Measurements from ENCODE around the gene TM4SF5.

Gene TM4SF5

DNA sequence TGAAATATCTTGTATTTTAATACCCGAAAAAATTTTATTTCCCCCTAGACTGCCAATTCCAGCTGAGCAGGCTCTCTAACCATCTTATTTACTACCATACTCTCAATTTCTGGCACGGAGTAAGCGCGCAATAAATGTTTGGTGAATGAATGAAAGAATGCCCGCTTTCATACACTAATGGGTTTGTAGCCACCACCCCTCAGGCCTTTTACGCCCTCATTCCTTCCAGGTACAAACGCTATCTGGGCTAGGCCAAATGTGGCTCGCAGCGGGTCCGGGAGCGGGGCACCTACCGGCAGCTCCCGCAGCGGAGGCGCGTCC is 34.7 kb downstream of the TM4SF5 start:
- DNase-seq (ENCODE audit: low read depth) = no peak
- TF ChIP-seq, protein P1, sequence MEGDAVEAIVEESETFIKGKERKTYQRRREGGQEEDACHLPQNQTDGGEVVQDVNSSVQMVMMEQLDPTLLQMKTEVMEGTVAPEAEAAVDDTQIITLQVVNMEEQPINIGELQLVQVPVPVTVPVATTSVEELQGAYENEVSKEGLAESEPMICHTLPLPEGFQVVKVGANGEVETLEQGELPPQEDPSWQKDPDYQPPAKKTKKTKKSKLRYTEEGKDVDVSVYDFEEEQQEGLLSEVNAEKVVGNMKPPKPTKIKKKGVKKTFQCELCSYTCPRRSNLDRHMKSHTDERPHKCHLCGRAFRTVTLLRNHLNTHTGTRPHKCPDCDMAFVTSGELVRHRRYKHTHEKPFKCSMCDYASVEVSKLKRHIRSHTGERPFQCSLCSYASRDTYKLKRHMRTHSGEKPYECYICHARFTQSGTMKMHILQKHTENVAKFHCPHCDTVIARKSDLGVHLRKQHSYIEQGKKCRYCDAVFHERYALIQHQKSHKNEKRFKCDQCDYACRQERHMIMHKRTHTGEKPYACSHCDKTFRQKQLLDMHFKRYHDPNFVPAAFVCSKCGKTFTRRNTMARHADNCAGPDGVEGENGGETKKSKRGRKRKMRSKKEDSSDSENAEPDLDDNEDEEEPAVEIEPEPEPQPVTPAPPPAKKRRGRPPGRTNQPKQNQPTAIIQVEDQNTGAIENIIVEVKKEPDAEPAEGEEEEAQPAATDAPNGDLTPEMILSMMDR (IDR thresholded peaks at IDR 0.05; ENCODE audit: low read depth, low read length, missing control alignments) = no peak
- peak overlapping the region; percentile 67 for H3K4me3 ChIP-seq (ENCODE audit: low read depth, low read length)

DNA sequence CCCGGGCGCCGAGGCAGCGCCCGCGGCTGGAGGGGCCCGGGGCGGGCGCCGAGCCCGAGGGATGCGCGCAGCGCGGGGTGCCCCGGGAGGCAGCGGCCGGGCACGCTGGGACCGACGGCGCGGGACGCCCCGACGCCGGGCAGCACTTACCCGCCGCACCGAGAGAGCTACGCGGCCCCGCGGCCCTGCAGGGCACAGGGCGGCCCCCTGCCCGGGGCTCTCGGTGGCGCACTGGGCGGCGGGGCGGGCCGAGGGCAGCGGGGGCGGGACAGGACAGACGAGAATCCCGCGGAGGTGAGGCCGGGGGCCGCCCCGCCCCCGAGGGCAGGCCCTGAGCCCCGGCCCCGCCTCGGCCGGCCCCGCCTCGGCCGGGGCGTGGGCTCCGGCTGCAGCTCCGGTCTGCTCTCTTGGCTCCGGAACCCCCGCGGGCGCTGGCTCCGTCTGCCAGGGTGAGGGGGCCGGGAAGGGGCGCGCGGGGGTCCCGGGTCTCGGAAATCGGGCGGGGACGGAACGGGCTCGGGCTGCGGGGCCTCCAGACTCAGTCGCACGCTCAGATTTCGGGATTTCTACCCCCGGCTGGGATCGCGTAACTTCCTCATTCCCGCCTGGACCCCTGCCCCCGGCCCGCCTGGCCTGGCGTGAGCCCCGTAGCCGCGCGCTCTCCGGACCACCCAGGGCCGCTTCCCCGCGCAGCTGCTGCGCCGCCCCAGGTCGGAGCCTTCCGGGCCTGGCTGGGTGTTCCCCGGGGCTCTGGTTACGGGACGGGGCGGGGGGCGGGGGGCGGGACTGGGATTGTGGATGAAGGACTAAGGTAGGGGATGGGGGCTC is 35.3 kb downstream of the TM4SF5 start, which contains the start of gene PLD2:
Gene PLD2, plus strand, starts transcription at position 376 of the 828 bp plus-strand sequence. CDS start 621 bp downstream, outside the sequence.
- peak; percentile 16 for DNase-seq (ENCODE audit: low read depth)
- H3K4me3 ChIP-seq (ENCODE audit: low read depth, low read length) = peak within 1 kb of the TSS; percentile 87
- TF ChIP-seq, protein P1 (IDR thresholded peaks at IDR 0.05; ENCODE audit: low read depth, low read length, missing control alignments) = no peak

DNA sequence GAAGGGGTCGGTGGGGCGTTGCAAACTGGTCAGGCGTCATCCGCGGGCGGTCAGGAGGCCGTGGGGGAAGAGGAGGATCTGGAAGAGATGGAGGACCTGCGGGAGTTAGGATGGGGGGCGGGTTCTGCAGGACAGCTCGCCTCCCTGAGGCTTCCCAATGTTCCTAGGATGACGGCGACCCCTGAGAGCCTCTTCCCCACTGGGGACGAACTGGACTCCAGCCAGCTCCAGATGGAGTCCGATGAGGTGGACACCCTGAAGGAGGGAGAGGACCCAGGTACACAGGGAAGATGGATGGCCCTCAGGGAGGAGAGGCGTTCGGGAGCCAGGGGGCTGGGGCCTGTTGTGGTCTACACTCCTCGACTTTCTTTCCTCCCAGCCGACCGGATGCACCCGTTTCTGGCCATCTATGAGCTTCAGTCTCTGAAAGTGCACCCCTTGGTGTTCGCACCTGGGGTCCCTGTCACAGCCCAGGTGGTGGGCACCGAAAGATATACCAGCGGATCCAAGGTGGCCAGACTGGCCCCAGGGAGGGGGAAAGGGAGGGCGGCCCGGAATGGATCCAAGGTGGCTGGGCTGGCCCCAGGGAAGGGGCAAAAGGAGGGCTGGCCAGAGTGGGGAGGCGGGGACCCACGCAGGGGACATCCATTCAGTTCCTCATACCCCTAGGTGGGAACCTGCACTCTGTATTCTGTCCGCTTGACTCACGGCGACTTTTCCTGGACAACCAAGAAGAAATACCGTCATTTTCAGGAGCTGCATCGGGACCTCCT is 36.1 kb downstream of the TM4SF5 start:
- H3K4me3 ChIP-seq (ENCODE audit: low read depth, low read length) = peak overlapping the region; percentile 87
- DNase-seq (ENCODE audit: low read depth) = no peak
- TF ChIP-seq, protein P1 (IDR thresholded peaks at IDR 0.05; ENCODE audit: low read depth, low read length, missing control alignments) = no peak

GRCh38 chr17:4808378-4808767 is 36.7 kb downstream of the TM4SF5 start:
- DNase-seq (ENCODE audit: low read depth) = no peak
- TF ChIP-seq, protein P1 (IDR thresholded peaks at IDR 0.05; ENCODE audit: low read depth, low read length, missing control alignments) = no peak

DNA sequence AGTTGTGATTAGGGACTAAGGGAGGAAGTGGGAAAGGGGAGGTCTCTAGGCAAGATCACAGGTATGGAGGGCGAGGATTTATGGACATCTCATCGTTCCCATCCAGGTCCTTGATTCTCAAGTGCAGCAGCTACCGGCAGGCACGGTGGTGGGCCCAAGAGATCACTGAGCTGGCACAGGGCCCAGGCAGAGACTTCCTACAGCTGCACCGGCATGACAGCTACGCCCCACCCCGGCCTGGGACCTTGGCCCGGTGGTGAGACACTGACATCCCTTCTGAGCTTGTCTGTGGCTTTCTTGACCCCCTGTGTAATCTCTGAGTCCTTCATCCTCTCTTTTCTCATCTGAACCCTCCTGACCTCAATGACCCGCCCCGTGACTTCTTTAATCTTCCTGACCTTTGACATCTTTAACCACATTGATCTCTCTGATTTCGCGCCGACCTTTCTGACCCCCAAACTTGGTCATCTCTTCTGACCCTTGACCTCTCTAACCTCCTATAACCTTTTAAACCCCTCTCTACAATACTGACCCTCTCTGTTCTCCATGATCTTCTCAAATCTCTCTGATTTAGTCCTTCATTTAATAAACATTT is 39.1 kb downstream of the TM4SF5 start:
- no peak for DNase-seq (ENCODE audit: low read depth)
- H3K4me3 ChIP-seq (ENCODE audit: low read depth, low read length) = no peak overlapping the region
- TF ChIP-seq, protein P1 (IDR thresholded peaks at IDR 0.05; ENCODE audit: low read depth, low read length, missing control alignments) = no peak

More at GRCh38 chr17:4808378-4808767, 36.7 kb downstream of the TM4SF5 start:
- no peak overlapping the region for H3K4me3 ChIP-seq (ENCODE audit: low read depth, low read length)

DNA sequence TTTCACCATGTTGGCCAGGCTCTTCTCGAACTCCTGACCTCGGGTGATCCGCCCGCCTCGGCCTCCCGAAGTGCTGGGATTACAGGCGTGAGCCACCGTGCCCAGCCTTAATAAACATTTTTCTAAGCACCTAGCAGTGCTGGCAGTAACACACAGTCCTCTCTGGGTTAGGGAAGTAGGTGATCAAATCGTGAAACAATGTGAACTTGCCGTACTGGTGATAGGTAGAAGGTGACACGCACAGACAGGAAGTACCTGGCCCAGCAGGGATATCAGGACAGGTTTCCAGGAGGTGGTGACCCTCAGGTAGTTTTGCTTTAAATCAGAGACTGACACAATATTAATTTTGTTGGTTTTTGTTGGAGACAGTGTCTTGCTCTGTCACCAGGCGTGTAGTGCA is 39.8 kb downstream of the TM4SF5 start:
- TF ChIP-seq, protein P1 (IDR thresholded peaks at IDR 0.05; ENCODE audit: low read depth, low read length, missing control alignments) = no peak
- DNase-seq (ENCODE audit: low read depth) = no peak

More for the DNA sequence above, 39.8 kb downstream of the TM4SF5 start:
- no peak overlapping the region for H3K4me3 ChIP-seq (ENCODE audit: low read depth, low read length)

Measured in GM12864 (cell line).